ENCODE results near the gene AP1M1.

DNA sequence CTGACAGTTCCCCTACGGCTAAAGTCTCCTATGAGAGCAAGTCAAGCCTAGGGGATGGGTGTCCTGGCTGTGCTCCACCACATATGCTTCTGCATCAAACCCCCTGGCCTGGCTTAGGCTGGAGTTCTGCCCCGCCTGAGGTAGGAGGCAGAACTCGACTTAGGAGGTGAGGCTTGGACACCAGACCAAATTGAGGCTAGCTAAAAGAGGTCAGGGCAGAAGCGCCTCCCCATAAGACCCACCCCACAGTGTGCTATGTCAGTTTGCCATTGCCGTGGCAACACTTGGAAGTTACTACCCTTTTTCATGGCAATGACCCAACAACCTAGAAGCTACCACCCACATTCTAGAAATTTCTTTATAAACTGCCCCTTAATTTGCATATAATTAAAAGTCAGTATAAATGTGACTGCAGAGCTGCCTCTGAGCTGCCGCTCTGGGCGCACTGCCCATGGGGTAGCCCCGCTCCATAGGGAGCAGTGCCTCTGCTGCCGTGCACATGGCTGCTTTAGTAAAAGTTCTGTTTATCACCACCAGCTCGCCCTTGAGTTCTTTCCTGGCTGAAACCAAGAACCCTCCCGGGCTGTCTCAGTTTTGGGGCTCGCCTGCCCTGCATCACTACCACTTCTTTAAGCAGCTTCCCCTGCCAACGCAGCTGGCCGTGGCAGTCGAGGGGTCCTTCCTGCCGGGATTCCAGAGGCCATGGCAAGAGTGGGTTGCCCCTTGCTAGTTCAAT, 20.2 kb downstream of the AP1M1 start:
- no peak for TF ChIP-seq POLR2A (IDR thresholded peaks at IDR 0.05)
- TF ChIP-seq, protein P1, sequence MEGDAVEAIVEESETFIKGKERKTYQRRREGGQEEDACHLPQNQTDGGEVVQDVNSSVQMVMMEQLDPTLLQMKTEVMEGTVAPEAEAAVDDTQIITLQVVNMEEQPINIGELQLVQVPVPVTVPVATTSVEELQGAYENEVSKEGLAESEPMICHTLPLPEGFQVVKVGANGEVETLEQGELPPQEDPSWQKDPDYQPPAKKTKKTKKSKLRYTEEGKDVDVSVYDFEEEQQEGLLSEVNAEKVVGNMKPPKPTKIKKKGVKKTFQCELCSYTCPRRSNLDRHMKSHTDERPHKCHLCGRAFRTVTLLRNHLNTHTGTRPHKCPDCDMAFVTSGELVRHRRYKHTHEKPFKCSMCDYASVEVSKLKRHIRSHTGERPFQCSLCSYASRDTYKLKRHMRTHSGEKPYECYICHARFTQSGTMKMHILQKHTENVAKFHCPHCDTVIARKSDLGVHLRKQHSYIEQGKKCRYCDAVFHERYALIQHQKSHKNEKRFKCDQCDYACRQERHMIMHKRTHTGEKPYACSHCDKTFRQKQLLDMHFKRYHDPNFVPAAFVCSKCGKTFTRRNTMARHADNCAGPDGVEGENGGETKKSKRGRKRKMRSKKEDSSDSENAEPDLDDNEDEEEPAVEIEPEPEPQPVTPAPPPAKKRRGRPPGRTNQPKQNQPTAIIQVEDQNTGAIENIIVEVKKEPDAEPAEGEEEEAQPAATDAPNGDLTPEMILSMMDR (IDR thresholded peaks at IDR 0.05) = no peak

Data from thyroid gland (tissue), 4 donors.